Lung (tissue), 12 donors: ENCODE data around the gene PIGV. TPM values are rescaled to one million over a fixed set of nuclear protein-coding genes. Genes with fewer than 3 reads are reported as not detected.

Experiments used
- ATAC-seq: fragments of 200-7000 bp; cut with Tn5 transposase; one replicate; pipeline ENCODE4 v1.9.1; 2020; ENCODE audit warnings: moderate number of reproducible peaks; ENCODE audit not compliant: insufficient read depth, low FRiP score
- DNase-seq, 3 donors: peaks; one replicate each; pipeline ENCODE4 v3.0.0-alpha.2; 2013 to 2017
- H3K27ac ChIP-seq, 2 donors: one replicate each; pipeline ENCODE4 v1.5.1; 2013; ENCODE audit warnings: mild to moderate bottlenecking in 2 of 2, moderate library complexity in 2 of 2, control low read depth in 1 of 2, inconsistent platforms in 1 of 2, low read depth in 1 of 2, low read length in 1 of 2
- H3K27me3 ChIP-seq, 3 donors: one replicate each; pipeline ENCODE4 v1.5.1; 2013; ENCODE audit warnings: low read length in 2 of 3; ENCODE audit not compliant: control insufficient read depth in 3 of 3, insufficient read depth in 3 of 3
- H3K36me3 ChIP-seq, 4 donors: one replicate each; pipeline ENCODE4 v1.5.1; 2013; ENCODE audit warnings: low read length in 4 of 4, mild to moderate bottlenecking in 1 of 4, moderate library complexity in 1 of 4; ENCODE audit not compliant: control insufficient read depth in 4 of 4, insufficient read depth in 4 of 4
- H3K4me1 ChIP-seq, 5 donors: one replicate each; pipeline ENCODE4 v1.5.1; 2013; ENCODE audit warnings: low read length in 5 of 5, mild to moderate bottlenecking in 2 of 5, moderate library complexity in 1 of 5; ENCODE audit not compliant: control insufficient read depth in 5 of 5, insufficient read depth in 5 of 5
- H3K4me3 ChIP-seq: one replicate; pipeline ENCODE4 v1.5.1; 2013; ENCODE audit warnings: mild to moderate bottlenecking, control low read depth, moderate library complexity
- H3K9ac ChIP-seq, 2 donors: one replicate each; pipeline ENCODE4 v1.5.1; 2013; ENCODE audit warnings: low read length in 2 of 2, control low read depth in 1 of 2; ENCODE audit not compliant: insufficient read depth in 1 of 2
- H3K9me3 ChIP-seq, 4 donors: one replicate each; pipeline ENCODE4 v1.5.1; 2013; ENCODE audit warnings: low read length in 3 of 4, mild to moderate bottlenecking in 1 of 4, moderate library complexity in 1 of 4; ENCODE audit not compliant: control insufficient read depth in 4 of 4, insufficient read depth in 3 of 4
- WGBS, 2 donors: extraction: QIAGEN DNeasy Blood & Tissue Kit; methylation state at CpG; one replicate each; pipeline ENCODE4 v1.1.7; 2013; 5-methylcytosine and 5-hydroxymethylcytosine counted together
- polyA plus RNA-seq, 2 donors: library from polyadenylated mRNA; stranded (reverse); fragments of 200-250 nt; gene quantifications; one replicate each; pipeline ENCODE4 v1.2.1, GENCODE V29; 2013
- total RNA-seq, 2 donors: library from RNA; depleted of rRNA in 1 of 2; stranded (reverse); fragments of >200 nt in 1 of 2; gene quantifications; one replicate each; pipeline ENCODE4 v1.2.1, GENCODE V29; 2014 to 2021
- TF ChIP-seq, protein P1 (sequence below): IDR thresholded peaks from 2 replicates; pipeline ENCODE4 v1.5.1; 2012; ENCODE audit warnings: mild to moderate bottlenecking; ENCODE audit errors: control extremely low read depth, extremely low read depth
- donor health status: control.
- donor health status: control.
- donor health status: Bipolar disorder and iron deficiency.
- donor health status: healthy.
- donor health status: DM: yes; HTN: yes; CAD: no.

PIGV gene
- total and polyA plus RNA-seq, 4 donors, result 6.8 to 14.3 (median 13.0) TPM

DNA sequence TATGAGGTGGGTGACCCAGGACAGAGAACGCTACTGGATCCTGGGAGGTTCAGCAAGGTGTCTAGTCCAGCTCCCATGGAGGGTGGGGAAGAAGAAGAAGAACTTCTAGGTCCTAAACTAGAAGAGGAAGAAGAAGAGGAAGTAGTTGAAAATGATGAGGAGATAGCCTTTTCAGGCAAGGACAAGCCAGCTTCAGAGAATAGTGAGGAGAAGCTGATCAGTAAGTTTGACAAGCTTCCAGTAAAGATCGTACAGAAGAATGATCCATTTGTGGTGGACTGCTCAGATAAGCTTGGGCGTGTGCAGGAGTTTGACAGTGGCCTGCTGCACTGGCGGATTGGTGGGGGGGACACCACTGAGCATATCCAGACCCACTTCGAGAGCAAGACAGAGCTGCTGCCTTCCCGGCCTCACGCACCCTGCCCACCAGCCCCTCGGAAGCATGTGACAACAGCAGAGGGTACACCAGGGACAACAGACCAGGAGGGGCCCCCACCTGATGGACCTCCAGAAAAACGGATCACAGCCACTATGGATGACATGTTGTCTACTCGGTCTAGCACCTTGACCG is 8.6 kb upstream of the PIGV start:
- Histone ChIP-seq H3K36me3 (peaks cover 29 to 62% (median 45%) of the 10 kb centered on the region in 4 donors), H3K9ac (no peak overlapping the region), H3K4me3 (no peak overlapping the region), H3K27me3 (no peaks in the 10 kb centered on the region), H3K9me3 (no peaks in the 10 kb centered on the region), H3K4me1 (peaks cover 1 to 27% (median 10%) of the 10 kb centered on the region in 5 donors), H3K27ac (no peak overlapping the region)
- TF ChIP-seq, protein P1, sequence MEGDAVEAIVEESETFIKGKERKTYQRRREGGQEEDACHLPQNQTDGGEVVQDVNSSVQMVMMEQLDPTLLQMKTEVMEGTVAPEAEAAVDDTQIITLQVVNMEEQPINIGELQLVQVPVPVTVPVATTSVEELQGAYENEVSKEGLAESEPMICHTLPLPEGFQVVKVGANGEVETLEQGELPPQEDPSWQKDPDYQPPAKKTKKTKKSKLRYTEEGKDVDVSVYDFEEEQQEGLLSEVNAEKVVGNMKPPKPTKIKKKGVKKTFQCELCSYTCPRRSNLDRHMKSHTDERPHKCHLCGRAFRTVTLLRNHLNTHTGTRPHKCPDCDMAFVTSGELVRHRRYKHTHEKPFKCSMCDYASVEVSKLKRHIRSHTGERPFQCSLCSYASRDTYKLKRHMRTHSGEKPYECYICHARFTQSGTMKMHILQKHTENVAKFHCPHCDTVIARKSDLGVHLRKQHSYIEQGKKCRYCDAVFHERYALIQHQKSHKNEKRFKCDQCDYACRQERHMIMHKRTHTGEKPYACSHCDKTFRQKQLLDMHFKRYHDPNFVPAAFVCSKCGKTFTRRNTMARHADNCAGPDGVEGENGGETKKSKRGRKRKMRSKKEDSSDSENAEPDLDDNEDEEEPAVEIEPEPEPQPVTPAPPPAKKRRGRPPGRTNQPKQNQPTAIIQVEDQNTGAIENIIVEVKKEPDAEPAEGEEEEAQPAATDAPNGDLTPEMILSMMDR, result no peak
- ATAC-seq, result no peak
- DNase-seq, result no peak
- 87 to 91% methylated on average over 11 of the region's 11 CpGs for WGBS, 2 donors

- 93 to 94% methylated on average over 21 of the region's 21 CpGs for WGBS, 2 donors
- ATAC-seq, result no peak
Measured at GRCh38 chr1:26780344-26780957, 7.3 kb upstream of the PIGV start.

GRCh38 chr1:26781206-26781825 is 6.4 kb upstream of the PIGV start:
- no peak overlapping the region for H3K27ac ChIP-seq
- no peaks in the 10 kb centered on the region for H3K9me3 ChIP-seq
- no peak for DNase-seq
- H3K9ac ChIP-seq, result no peak overlapping the region
- ATAC-seq, result no peak
- H3K36me3 ChIP-seq, result peaks cover 15 to 51% (median 31%) of the 10 kb centered on the region in 4 donors
- no peaks in the 10 kb centered on the region for H3K27me3 ChIP-seq
- TF ChIP-seq, protein P1, result no peak
- WGBS, 2 donors, result 82 to 84% methylated on average over 11 of the region's 11 CpGs
- peaks cover 12 to 46% (median 26%) of the 10 kb centered on the region in 5 donors for H3K4me1 ChIP-seq
- no peak overlapping the region for H3K4me3 ChIP-seq

More at GRCh38 chr1:26780344-26780957, 7.3 kb upstream of the PIGV start:
- Histone ChIP-seq H3K36me3 (peaks cover 17 to 57% (median 33%) of the 10 kb centered on the region in 4 donors), H3K27me3 (no peaks in the 10 kb centered on the region), H3K4me3 (no peak overlapping the region), H3K4me1 (peaks cover 7 to 39% (median 20%) of the 10 kb centered on the region in 5 donors), H3K9me3 (no peaks in the 10 kb centered on the region), H3K27ac (no peak overlapping the region), H3K9ac (no peak overlapping the region)
- no peak for DNase-seq
- TF ChIP-seq, protein P1, result no peak
